Measurements from ENCODE around the gene OPN4. TPM values are rescaled to one million over a fixed set of nuclear protein-coding genes. Genes with fewer than 3 reads are reported as not detected.

Gene OPN4
- total and polyA plus RNA-seq, 2 of the 8 experiments (the other 6 are each of a cell fraction or from before 2014, with no cell fraction given): not detected

DNA sequence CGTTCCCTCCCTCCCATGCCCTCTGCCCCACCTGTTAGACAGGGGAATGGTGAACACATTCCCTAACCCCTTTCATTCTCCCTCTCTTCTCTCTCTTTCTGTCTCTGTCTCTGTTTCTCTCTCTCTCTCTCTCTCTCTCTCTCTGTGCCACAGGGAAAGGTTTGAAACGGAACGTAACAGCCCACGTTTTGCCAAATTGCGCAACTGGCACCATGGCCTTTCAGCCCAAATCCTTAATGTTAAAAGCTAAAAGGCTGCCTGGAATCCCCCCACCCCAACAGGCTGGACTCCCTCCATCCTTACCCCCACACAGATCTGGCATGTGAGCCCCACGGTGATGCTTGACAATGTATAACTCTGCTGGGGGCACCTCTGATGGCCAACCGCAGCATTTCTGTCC is 44.8 kb downstream of the OPN4 start:
- no peak overlapping the region for H2BK5ac ChIP-seq (ENCODE audit: low read depth, low read length)
- H4K8ac ChIP-seq (ENCODE audit: extremely low read depth, insufficient read depth, low read length): no peak overlapping the region
- H3K9me3 ChIP-seq (ENCODE audit: insufficient read depth in 2 of 2, low read depth in 1 of 2, low read length in 1 of 2): no peaks in the 10 kb centered on the region
- CTCF ChIA-PET (ENCODE audit: partially characterized antibody): interaction anchor here (0.6 to 3.6 kb wide), 7 partner anchors 10 to 389 kb away, joined by 3 to 23 read pairs (median 9); no protein-coding TSS in a partner anchor
- no peak overlapping the region for H2BK120ac ChIP-seq (replicated peaks; ENCODE audit: low read depth, low read length)
- H3K4ac ChIP-seq (replicated peaks; ENCODE audit: insufficient read length, low read depth, low read length): no peak overlapping the region
- H3K36me3 ChIP-seq (ENCODE audit: control insufficient read depth in 2 of 4, insufficient read depth in 4 of 4, low read length in 3 of 4): no peaks in the 10 kb centered on the region
- 0 out of 7 replicates have a peak, but pooled peaks cover 0 to 3% (median 0%) of the 10 kb centered on the region in 4 experiments for H3K27me3 ChIP-seq (replicated peaks in 1 of 4; ENCODE audit: control insufficient read depth in 3 of 4, extremely low read depth in 1 of 4, insufficient read depth in 3 of 4, low read length in 3 of 4)
- H3K14ac ChIP-seq (ENCODE audit: insufficient read length): no peak overlapping the region
- no peak overlapping the region for H4K5ac ChIP-seq (ENCODE audit: insufficient read length, low read depth, low read length)
- POLR2A ChIA-PET (ENCODE audit: partially characterized antibody): interaction anchor here (0.8 to 1.7 kb wide), 5 partner anchors 11 to 207 kb away, joined by 3 to 5 read pairs (median 3); partner anchors contain the start of gene BMPR1A
- H3K23me2 ChIP-seq (ENCODE audit: low read depth, low read length): no peaks in the 10 kb centered on the region
- H3K4me2 ChIP-seq (ENCODE audit: insufficient read depth in 1 of 2, low read depth in 2 of 2, low read length in 2 of 2): no peak overlapping the region
- H2AFZ ChIP-seq (ENCODE audit: low read length): no peak overlapping the region
- no peak overlapping the region for H3K4me3 ChIP-seq (ENCODE audit: extremely low read depth in 1 of 4, insufficient read depth in 2 of 4, low read depth in 3 of 4, low read length in 4 of 4)
- 0 out of 2 replicates have a peak overlapping the region, but pooled peaks have one; percentile 39 for H2BK12ac ChIP-seq (ENCODE audit: low read depth, low read length)
- H3K18ac ChIP-seq (ENCODE audit: extremely low read depth, low read length): no peak overlapping the region
- no peak overlapping the region for H3K27ac ChIP-seq (ENCODE audit: low read depth, low read length)
- no peaks in the 10 kb centered on the region for H3K79me1 ChIP-seq (ENCODE audit: low read depth, low read length)
- H3K23ac ChIP-seq (ENCODE audit: insufficient read length): no peak overlapping the region
- no peak overlapping the region for H3K9ac ChIP-seq (replicated peaks in 1 of 4; ENCODE audit: extremely low read depth in 1 of 4, low read depth in 3 of 4, low read length in 3 of 4)
- peaks cover 0 to 2% (median under 1%) of the 10 kb centered on the region in 4 experiments; a peak in 2 of 7 replicates for H3K4me1 ChIP-seq (replicated peaks in 1 of 4; ENCODE audit: control insufficient read depth in 3 of 4, insufficient read depth in 4 of 4, low read length in 3 of 4)
- no peaks in the 10 kb centered on the region for H4K20me1 ChIP-seq (replicated peaks in 1 of 2; ENCODE audit: control insufficient read depth in 1 of 2, insufficient read depth in 2 of 2, low read length in 2 of 2)
- no peak overlapping the region for H2BK15ac ChIP-seq (ENCODE audit: low read length)
- peak; percentile 70 for TF ChIP-seq CEBPB (IDR thresholded peaks at IDR 0.05; ENCODE audit: low read depth, low read length)
- no peak for TF ChIP-seq EGR1 (IDR thresholded peaks at IDR 0.05; ENCODE audit: borderline replicate concordance, low read depth, low read length)
- TF ChIP-seq TEAD4 (IDR thresholded peaks at IDR 0.05; ENCODE audit: low read depth, low read length): no peak
- no peak for TF ChIP-seq PHF8 (conservative IDR thresholded peaks at IDR 0.05; ENCODE audit: low read depth, low read length)
- H2BK20ac ChIP-seq (ENCODE audit: low read length): no peak overlapping the region
- no peak overlapping the region for H4K91ac ChIP-seq (replicated peaks; ENCODE audit: insufficient read length, low read length)
- no peak overlapping the region for H2AK5ac ChIP-seq (ENCODE audit: low read depth, low read length)
- no peak for DNase-seq (ENCODE audit: low read depth in 1 of 2, low spot score in 2 of 2)
- WGBS, 2 experiments (ENCODE audit: extremely low coverage in 1 of 2, insufficient coverage in 1 of 2, insufficient read length in 1 of 2, insufficient replicate concordance in 2 of 2, low coverage in 1 of 2, low lambda C conversion rate in 2 of 2, missing lambda C conversion rate in 1 of 2): 91% methylated on average over 6 of the region's 7 CpGs; no CpG with 5 or more reads in 1 of the 2 experiments
- H3K79me2 ChIP-seq (ENCODE audit: control insufficient read depth in 1 of 2, insufficient read depth in 2 of 2, low read length in 2 of 2): no peaks in the 10 kb centered on the region
- no peak overlapping the region for H3K56ac ChIP-seq (replicated peaks; ENCODE audit: insufficient read length, low read depth, low read length)
- no peak for FAIRE-seq

Data from H1 (cell line).